GM12874 (cell line): ENCODE results near the gene CTAG1A.

Source experiments
- TF ChIP-seq, protein P1 (sequence below): IDR thresholded peaks from 2 replicates; pipeline ENCODE4 v1.5.1; 2011; ENCODE audit warnings: low read depth, mild to moderate bottlenecking, control low read depth, low read length, moderate library complexity; ENCODE audit not compliant: insufficient read depth

Gene CTAG1A

GRCh38 chrX:154545673-154546274 is 39.2 kb upstream of the CTAG1A start:
- TF ChIP-seq, protein P1, sequence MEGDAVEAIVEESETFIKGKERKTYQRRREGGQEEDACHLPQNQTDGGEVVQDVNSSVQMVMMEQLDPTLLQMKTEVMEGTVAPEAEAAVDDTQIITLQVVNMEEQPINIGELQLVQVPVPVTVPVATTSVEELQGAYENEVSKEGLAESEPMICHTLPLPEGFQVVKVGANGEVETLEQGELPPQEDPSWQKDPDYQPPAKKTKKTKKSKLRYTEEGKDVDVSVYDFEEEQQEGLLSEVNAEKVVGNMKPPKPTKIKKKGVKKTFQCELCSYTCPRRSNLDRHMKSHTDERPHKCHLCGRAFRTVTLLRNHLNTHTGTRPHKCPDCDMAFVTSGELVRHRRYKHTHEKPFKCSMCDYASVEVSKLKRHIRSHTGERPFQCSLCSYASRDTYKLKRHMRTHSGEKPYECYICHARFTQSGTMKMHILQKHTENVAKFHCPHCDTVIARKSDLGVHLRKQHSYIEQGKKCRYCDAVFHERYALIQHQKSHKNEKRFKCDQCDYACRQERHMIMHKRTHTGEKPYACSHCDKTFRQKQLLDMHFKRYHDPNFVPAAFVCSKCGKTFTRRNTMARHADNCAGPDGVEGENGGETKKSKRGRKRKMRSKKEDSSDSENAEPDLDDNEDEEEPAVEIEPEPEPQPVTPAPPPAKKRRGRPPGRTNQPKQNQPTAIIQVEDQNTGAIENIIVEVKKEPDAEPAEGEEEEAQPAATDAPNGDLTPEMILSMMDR, result no peak

GRCh38 chrX:154546354-154547244 is 38.3 kb upstream of the CTAG1A start, which contains the start of gene G6PD:
G6PD (minus strand) TSS chrX:154546846; CDS start chrX:154546155, 691 bp downstream.
- TF ChIP-seq, protein P1, result no peak

DNA sequence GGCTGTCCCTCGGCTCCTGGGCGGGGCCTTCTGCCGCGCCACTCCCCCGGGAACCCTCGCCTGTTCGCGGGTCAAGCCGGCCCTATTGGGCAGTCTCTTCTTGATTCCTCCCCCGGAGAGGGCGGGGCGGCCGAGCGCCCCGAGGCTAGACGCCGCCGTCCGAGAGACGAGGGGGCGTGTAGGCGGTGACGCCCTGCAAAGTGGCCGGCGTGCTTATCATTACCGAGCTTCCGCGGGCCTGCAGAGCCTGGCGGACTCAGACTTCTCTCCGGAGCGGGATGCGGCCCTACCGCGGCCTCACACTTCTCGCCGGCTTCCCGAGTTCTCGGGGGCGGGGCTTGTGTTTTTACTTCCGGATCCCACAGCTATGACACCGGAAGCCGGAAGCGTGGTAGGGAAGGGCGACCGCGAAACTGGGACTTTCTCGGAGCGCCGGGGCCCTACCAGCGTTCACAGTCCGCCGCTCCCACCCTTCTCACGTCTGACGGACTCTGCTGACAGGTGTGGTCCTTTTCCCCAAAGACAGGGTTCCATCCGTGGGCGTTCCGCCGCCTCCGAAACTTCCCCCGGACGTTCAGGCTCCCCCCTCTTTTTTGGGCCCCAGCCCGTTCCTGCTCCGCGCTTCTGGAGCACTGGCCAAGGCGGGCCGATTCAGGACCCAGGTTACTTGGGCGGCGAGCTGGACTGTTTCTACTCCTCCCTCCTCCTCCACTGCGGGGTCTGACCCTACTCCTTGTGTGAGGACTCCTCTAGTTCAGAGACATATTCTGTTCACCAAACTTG is 37.5 kb upstream of the CTAG1A start, which contains the start of gene IKBKG:
Gene IKBKG (plus strand): TSS at position 376 of the 783 bp plus-strand sequence. CDS start 4,383 bp downstream, outside the sequence.
- TF ChIP-seq, protein P1, result no peak

DNA sequence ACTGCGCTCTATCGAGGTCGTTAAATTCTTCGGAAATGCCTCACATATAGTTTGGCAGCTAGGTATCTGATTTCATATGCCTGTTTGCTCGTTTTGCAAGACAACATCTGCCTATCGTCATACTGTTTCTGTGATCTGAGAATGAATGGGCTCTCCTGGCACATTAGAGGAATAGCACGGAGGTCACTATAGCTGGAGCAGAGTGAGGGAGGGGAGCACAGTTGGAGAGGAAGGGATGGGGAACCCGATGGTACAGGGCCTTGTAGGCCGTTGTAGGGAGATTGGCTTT is 37.0 kb upstream of the CTAG1A start:
- TF ChIP-seq, protein P1, result no peak

DNA sequence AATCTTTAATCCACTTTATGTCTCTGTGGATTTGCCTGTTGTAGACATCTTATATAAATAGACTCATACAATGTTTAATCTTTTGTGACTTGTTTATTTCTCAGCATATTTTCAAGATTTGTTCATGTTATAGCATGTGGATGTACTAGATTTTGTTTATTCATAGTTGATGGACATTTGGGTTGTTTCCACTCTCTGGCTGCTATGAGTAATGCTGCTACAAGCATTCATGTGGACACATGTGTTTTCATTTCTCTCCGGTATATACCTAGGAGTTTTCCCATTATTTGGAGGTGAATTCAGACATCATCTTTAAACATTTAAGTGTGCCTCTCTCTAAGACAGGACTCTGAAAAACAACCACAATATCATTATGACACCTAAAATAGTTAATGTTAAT is 35.2 kb upstream of the CTAG1A start:
- TF ChIP-seq, protein P1, result no peak

DNA sequence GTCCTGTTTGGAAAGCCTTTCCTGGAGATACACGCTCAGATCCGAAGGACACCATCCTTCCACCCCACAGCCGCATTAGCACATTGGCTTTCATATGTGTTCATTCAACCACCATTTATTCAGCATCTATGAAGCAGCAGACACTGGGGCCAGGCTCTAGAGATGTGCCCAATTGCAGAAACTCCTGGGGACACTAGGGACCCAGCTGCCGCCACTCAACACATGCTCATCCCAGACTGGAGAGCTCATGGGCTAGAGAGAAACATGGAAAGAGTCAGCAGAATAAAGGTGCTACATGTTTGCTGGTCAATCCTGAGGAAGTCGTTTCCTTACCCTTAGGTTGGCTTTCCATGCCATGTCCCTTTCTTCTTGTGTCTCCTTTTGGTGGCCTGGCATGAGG is 7.6 kb downstream of the CTAG1A start:
- TF ChIP-seq, protein P1, result no peak

- TF ChIP-seq, protein P1, result no peak
Observed at GRCh38 chrX:154593201-154593600, 8.3 kb downstream of the CTAG1A start.
